ENCODE results near the gene FRK. TPM values are rescaled to one million over a fixed set of nuclear protein-coding genes. Genes with fewer than 3 reads are reported as not detected.

FRK gene
- total RNA-seq, 4 donors from 2014 or later: 13.3 to 25.4 (median 18.9) TPM

- Histone ChIP-seq H3K4me3 (no peak overlapping the region), H3K27ac (no peak overlapping the region), H3K36me3 (no peaks in the 10 kb centered on the region), H3K27me3 (no peaks in the 10 kb centered on the region), H3K4me1 (no peaks in the 10 kb centered on the region), H3K9me3 (no peaks in the 10 kb centered on the region)
- WGBS, 2 donors (ENCODE audit: low coverage in 1 of 2): 60 to 69% methylated on average over 4 of the region's 4 CpGs
- TF ChIP-seq POLR2AphosphoS5 (IDR thresholded peaks at IDR 0.05) (no peak), EP300 (IDR thresholded peaks at IDR 0.05; ENCODE audit: low read depth) (no peak), CTCF (IDR thresholded peaks at IDR 0.05) (no peak), POLR2A (IDR thresholded peaks at IDR 0.05) (no peak)
- intact Hi-C loops (cut with DNase I; ENCODE audit: low total_unique reads): no loop called here
- in situ Hi-C loops (cut with MboI; ENCODE audit: low pct_ligation_motif_present in 1 of 4, low pct_unique_long_range_greater_than_20kb in 1 of 4, low sequenced_read_pairs in 3 of 4): no loop called here
- DNase-seq: no peak
Observed at GRCh38 chr6:115983998-115984397, 76.7 kb downstream of the FRK start.

- no peak for DNase-seq
- TF ChIP-seq EP300 (IDR thresholded peaks at IDR 0.05; ENCODE audit: low read depth) (no peak), POLR2A (IDR thresholded peaks at IDR 0.05) (no peak), POLR2AphosphoS5 (IDR thresholded peaks at IDR 0.05) (no peak), CTCF (IDR thresholded peaks at IDR 0.05) (no peak)
- no peak overlapping the region for H3K27ac ChIP-seq
- no peak overlapping the region for H3K4me3 ChIP-seq
- intact Hi-C loops (cut with DNase I; ENCODE audit: low total_unique reads): no loop called here
- no peaks in the 10 kb centered on the region for H3K36me3 ChIP-seq
- 90 to 96% methylated on average over 2 of the region's 2 CpGs for WGBS, 2 donors (ENCODE audit: low coverage in 1 of 2)
- peaks cover 0 to 3% (median 0%) of the 10 kb centered on the region in 4 donors for H3K4me1 ChIP-seq
- H3K9me3 ChIP-seq: no peaks in the 10 kb centered on the region
- H3K27me3 ChIP-seq: no peaks in the 10 kb centered on the region
- in situ Hi-C loops (cut with MboI; ENCODE audit: low pct_ligation_motif_present in 1 of 4, low pct_unique_long_range_greater_than_20kb in 1 of 4, low sequenced_read_pairs in 3 of 4): no loop called here
Observed at GRCh38 chr6:115982453-115982852, 78.2 kb downstream of the FRK start.

GRCh38 chr6:115977220-115977619, 83.5 kb downstream of the FRK start:
- H3K27ac ChIP-seq: no peak overlapping the region
- intact Hi-C loops (cut with DNase I; ENCODE audit: low total_unique reads): no loop called here
- WGBS, 2 donors (ENCODE audit: low coverage in 1 of 2): 33 to 49% methylated on average over 2 of the region's 2 CpGs
- peaks cover 0 to 15% (median 1%) of the 10 kb centered on the region in 4 donors for H3K4me1 ChIP-seq
- no peaks in the 10 kb centered on the region for H3K9me3 ChIP-seq
- peak; percentile 42 for DNase-seq
- H3K4me3 ChIP-seq: no peak overlapping the region
- TF ChIP-seq EP300 (IDR thresholded peaks at IDR 0.05; ENCODE audit: low read depth) (no peak), POLR2AphosphoS5 (IDR thresholded peaks at IDR 0.05) (no peak), POLR2A (IDR thresholded peaks at IDR 0.05) (no peak), CTCF (IDR thresholded peaks at IDR 0.05) (no peak)
- in situ Hi-C loops (cut with MboI; ENCODE audit: low pct_ligation_motif_present in 1 of 4, low pct_unique_long_range_greater_than_20kb in 1 of 4, low sequenced_read_pairs in 3 of 4): no loop called here
- H3K36me3 ChIP-seq: no peaks in the 10 kb centered on the region
- no peaks in the 10 kb centered on the region for H3K27me3 ChIP-seq

- no peaks in the 10 kb centered on the region for H3K27me3 ChIP-seq
- 84 to 92% methylated on average over 2 of the region's 2 CpGs for WGBS, 2 donors (ENCODE audit: low coverage in 1 of 2)
- H3K4me1 ChIP-seq: peaks cover 0 to 15% (median 1%) of the 10 kb centered on the region in 4 donors
- DNase-seq: no peak
- no peaks in the 10 kb centered on the region for H3K36me3 ChIP-seq
- in situ Hi-C loops (cut with MboI; ENCODE audit: low pct_ligation_motif_present in 1 of 4, low pct_unique_long_range_greater_than_20kb in 1 of 4, low sequenced_read_pairs in 3 of 4) (no loop called here), intact Hi-C loops (cut with DNase I; ENCODE audit: low total_unique reads) (no loop called here)
- no peak overlapping the region for H3K27ac ChIP-seq
- no peak for TF ChIP-seq CTCF (IDR thresholded peaks at IDR 0.05)
- no peak for TF ChIP-seq EP300 (IDR thresholded peaks at IDR 0.05; ENCODE audit: low read depth)
- no peak for TF ChIP-seq POLR2A (IDR thresholded peaks at IDR 0.05)
- TF ChIP-seq POLR2AphosphoS5 (IDR thresholded peaks at IDR 0.05): no peak
- no peak overlapping the region for H3K4me3 ChIP-seq
- no peaks in the 10 kb centered on the region for H3K9me3 ChIP-seq
Observed at GRCh38 chr6:115976321-115976870, 84.3 kb downstream of the FRK start.
